GM19372 (cell line): ENCODE data around the gene SORCS2.

Source experiments
- ATAC-seq: cut with Tn5 transposase; IDR thresholded peaks from one replicate; pipeline ENCODE4 v1.9.1; 2021; ENCODE audit warnings: mild to moderate bottlenecking, low read depth, moderate library complexity; ENCODE audit not compliant: unreplicated experiment

SORCS2 gene

DNA sequence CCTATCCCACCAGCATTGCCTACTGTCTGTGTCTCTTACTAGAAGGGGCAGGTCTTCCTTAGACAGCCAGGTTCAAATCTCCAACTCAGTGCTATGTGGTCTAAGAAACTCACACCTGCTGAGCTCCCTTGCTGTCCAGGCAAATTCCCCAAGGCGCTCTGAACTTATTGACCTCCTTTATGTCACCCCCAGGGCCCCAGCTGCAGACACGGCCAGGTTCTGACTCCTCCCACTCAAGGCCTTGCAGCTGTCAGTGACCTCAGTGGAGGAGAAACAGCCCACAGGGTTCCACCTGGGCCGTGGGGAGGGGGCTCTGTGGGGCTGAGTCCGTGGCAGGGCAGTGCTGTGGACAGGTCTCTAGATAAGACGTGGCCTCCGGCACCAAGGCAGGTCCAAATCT lies 284.5 kb downstream of the SORCS2 start:
- no peak for ATAC-seq

DNA sequence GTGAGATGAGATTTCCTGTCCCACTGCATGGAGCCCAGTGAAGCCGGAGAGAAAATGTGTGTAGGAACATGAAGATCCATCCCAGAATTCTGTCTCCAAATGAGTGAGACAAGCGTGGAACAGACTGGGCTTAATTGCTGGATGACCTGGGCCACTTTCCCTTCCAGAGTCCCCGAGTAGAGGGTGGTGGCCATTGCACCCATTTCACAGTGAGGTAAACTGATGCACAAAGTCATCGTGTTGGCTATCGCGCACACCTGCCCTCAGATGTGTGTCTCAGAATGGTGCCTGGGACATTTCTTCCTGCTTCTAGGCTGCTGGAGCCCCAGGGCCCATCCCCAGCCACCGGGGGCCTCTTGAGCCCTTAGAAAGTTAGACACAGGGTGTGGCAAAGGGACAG lies 285.4 kb downstream of the SORCS2 start:
- no peak for ATAC-seq

DNA sequence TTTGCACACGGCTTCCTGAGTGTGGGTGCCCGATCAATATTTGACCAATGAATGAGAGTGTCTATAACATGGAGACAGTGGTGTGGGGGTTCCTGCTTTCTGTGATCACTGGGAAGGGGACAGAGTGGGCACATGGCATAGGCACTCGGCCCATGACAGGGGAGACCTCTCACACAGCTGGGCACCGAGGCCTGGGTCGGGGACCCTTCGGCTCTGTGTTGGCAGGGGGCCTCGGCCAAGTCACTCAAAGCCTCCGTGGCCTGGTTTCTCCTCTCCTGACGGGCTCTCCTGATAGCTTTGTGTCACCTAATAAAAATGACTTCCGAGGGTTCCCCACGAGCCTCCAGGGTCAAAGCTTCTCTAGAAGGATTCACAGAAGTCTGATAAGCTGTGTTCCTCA lies 286.3 kb downstream of the SORCS2 start:
- no peak for ATAC-seq

DNA sequence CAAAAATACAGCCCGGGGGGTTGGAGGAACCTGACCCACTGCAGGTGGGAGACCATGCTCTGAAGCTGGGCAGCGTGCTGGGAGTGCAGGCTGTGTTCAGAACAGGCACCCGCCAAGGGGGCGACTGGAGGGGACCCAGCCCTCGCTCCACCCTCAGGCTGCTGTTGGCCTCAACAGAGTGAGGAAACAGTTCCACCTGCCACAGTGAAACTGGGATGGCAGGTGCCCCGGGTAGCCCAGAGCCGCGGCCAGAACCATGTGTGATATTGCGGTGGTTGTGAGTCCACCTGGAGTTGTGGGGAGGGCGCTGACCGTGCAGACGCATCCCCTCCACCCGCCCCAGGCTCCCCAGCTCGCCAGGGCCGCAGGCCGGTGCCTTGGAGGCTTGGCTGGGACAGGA lies 288.1 kb downstream of the SORCS2 start:
- ATAC-seq, result no peak

DNA sequence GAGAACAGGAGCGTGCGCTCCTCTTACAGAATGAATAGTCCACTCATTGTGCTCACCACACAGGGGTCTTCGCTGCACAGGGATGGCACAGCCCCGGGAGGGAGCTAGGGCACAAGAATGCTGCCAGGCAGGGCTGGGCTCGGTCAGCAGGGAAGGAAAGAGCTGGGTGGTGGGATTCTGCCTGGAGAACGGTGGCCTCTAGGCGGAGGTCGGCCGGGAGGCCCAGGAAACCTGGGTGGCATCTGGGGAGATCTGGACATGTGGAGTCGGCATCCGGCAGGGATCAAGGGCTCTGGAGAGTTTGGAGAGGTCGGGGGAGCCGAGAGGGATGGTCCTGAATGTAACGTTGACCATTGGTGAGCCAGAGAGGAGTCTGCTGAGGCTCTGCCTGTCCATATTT lies 288.9 kb downstream of the SORCS2 start:
- no peak for ATAC-seq

DNA sequence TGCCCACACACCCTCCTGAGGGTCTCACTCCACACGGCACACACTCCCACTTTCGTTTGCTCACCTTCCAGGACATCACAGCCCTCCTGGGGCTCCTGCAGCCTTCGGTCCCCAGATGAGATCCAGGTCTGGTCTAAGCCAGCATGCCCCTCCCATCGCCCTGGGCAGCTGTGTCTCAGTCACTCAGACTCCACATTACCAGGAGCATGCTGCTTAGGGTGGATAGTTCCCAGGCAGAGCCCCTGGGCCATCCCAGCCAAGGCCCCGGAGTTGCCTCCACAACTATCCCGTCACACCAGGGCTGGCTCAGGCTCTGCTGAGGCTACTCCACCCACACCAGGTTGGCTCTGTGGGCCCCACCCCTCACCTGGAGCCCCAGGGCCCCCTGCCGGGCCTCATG lies 292.8 kb downstream of the SORCS2 start:
- ATAC-seq, result no peak

DNA sequence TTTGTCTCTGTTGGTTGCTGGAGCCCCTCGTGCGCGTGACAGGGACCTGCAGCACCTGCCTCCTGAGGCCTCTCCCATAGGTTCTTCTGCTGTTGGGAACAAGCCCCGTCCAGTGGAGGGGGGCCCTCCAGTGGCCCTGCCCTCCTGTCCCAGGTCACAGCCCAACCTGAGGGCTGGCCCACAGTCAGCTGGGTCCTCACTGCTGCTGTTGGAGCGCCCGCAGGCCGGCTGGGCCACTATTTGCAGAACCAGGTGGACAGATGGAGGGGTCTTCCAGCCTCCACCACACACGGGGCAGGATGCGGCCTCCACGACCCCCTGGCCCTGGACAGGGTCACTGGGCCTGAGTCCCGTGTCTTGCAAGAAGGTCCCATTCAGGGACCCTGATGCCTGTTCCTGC lies 293.8 kb downstream of the SORCS2 start:
- ATAC-seq, result no peak

DNA sequence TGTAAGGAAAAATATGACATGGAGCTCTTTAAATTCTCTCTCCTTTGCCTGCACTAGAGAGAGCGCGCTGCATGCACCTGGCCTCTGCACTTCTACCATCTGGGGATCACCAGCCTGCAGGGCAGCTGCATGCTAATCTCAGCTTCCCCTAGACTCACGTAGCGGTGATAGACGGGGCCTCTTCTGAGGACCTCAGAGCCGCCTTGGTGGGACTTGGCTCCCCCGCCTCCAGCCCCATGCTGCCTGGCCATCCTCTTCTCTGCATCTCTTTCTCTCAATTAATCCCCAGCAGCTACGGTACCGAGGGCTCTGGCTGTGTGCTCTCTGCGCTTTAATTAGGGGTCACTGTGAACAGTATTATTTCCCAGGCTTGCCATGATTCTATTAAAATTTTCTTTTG lies 295.2 kb downstream of the SORCS2 start:
- ATAC-seq, result no peak

DNA sequence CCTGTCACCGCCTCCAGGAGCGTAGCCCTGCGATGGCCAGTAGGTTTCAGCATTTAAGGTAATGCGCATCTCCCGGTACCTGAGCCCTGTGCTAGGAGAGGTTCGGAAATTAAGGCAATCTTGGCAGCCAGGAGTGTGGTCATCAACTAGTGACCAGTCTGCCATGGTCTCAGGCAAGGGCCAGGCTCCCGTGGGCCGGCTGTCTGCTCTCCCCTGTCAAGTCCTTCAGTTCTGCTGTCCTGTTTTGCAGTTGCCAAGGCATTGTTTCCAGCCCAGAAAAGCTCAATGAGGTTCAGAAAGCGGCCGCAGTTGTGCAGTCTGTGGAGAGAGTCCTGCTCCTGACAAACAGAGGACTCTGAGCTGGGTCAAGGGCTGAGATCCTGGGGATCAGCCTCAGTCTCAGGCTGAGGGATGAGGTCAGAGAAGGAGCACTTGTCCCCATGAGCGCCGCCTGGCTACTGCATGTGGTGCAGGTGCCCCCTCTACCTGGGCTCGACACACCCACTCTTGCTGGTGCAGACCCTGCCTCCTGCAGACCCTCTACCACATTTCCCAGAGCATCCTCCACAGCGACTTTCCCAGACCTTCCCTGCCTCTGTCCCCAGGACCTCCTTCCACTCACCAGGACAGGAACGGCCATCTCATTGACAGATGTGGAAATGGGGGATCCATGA lies 295.8 kb downstream of the SORCS2 start:
- no peak for ATAC-seq

DNA sequence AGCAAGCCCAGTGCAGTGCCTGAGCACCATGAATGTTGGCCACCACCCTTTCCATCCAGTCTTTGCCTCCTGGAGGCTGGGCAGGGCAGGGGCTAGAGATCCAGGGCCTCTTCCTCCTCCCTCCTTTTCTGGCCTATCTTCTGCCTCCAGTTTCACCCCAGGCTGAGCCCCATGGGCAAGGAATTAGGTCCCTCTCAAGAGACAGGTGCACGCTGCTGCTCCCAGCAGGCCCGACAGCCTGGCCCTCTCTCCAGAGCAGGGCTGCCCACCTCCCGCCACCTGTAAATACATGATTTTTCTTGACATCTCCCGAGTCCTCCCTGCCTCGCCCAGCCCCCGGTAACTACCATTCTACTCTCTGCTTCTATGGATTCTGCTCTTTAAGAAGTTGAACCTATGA lies 299.6 kb downstream of the SORCS2 start:
- ATAC-seq, result no peak

DNA sequence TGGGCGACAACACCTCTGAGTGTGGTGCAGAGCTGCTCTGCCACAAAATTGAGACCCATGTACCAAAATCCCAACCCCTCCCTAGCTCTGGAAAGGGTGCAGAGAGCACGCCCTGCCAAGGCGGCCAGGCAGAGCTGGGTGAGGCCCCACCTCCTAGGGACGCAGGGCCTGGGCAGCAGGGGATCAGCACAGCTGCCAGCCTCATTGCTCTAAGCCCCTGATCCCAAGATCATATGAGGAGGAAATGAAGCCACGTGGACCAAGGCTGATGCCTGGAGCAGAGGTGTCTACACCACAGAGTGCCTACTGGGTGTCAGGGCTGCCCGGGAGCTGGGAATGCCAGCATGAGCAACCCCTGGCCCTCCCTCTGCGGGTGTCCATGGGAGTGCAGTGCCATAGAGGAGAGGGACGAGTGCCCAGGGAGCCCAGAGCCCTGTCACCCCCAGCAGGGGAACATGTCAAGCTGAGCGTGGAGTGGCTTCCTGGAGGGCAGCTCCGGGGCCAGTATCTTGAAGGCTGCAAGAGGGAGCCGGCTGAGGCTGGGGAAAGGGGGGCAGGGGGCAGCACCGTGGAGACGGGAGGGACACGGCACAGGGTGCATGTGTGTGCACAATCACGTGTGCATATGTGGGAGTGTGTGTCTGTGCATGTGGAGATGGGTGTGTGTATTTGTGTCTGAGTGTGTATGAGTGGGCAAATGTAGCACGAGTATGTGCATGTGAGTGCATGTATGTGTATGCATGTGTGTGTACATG lies 306.3 kb downstream of the SORCS2 start:
- ATAC-seq, result no peak

DNA sequence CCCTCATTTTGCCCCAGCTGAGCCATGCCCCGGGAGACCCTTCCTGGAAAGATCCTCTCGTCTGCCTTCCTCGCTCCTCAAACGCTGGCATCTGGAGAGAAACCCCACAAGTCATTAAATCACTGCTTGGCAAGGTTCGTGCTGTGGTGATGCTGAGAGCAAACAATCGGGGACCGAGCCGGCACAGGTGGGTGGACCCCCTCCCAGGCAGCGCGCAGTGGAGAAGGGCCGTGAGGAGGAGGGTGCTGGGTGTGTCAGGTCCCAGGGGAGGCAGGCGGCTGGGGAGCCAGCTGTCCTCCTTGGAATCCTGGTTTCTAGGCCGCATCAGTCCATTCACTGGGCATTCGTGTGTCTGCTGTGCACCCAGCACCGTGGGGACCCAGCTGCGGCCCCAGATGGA lies 307.3 kb downstream of the SORCS2 start:
- ATAC-seq, result no peak

DNA sequence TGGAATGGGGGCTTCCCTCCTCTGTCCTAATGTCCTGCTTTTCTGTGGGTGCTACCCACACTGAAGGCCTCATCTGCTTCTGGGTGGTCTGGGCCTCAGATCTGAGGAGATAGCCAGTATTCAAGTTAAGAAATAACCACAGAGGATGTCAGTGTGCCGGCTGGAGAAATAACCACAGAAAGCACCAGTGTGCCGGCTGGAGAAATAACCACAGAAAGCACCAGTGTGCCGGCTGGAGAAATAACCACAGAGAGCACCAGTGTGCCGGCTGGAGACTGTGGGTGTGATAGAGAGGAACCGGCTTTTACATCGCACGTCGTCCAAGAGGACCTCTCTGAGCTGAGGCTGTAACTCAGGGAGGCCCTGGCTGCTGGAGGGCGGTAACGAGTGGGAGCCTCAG lies 308.1 kb downstream of the SORCS2 start:
- no peak for ATAC-seq

DNA sequence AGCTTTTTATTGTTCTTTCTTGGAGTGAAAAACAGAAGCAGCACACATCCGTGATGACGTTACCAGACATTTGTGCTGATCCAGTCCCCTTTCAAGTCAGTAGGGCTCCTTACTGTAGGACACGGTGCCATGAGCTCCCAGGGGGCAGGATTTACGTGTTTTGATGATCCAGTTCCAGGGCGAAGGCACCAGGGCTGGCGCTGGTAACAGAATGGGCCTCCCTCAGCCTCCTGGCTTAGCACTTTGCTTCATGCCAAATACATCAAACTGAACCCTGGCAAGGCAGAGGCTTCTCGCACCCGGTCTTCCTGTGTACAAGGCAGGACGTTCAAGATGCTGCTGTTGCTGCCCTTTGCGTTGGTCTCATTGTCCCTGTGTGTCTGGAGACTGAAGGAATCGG lies 309.0 kb downstream of the SORCS2 start:
- ATAC-seq, result no peak

DNA sequence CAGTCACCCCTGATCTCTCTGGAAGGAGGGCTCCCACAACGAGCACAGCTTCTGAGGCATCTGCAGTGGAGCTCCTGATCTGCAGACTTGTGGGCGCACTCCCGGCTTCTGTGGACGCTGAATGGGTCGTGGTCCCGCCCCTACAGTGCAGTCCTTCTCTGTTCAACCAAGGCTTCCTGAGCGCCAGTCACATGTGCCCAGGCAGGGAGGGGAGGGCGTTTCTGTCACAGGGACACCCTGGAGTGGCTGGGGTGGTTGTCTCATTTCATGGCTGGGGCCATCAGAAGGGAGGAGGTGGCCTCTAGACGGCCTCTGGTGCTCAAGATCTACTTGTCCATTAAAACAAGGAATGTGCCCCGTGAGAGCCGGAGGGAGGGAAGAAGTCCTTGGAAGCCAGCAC lies 309.5 kb downstream of the SORCS2 start:
- ATAC-seq, result no peak

DNA sequence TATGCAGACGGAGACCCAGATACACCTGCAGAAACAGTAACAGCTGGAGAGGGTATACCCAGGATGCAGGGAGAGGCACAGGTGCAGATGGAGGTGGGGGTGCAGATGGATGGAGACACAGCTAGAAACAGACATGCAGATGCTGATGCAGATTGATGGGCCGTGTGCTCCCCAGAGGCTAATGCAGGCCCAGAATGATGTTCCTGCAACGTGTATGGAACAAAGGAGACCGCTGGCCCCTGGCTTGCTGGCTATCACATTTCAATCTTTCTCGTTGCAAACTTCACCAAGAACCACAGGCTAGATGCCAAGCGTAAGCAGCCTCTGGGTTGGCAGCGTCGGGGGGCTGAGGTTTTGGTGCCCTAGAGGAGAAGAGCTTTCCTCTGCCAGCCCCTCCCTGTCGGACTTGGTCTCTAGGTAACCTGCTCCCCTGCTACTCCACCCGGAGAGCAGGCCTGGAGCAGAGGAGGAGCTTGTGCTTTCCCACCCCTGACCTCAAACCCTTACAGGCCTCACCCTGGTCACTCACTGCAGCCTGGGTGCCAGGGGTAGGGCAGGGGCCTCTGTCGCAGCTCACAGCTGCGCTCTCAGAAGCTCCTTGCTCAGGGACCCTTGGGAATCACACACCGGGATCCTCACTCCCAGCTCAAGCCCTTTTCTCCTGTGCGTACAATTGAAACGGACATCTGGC lies 311.4 kb downstream of the SORCS2 start:
- ATAC-seq, result no peak

DNA sequence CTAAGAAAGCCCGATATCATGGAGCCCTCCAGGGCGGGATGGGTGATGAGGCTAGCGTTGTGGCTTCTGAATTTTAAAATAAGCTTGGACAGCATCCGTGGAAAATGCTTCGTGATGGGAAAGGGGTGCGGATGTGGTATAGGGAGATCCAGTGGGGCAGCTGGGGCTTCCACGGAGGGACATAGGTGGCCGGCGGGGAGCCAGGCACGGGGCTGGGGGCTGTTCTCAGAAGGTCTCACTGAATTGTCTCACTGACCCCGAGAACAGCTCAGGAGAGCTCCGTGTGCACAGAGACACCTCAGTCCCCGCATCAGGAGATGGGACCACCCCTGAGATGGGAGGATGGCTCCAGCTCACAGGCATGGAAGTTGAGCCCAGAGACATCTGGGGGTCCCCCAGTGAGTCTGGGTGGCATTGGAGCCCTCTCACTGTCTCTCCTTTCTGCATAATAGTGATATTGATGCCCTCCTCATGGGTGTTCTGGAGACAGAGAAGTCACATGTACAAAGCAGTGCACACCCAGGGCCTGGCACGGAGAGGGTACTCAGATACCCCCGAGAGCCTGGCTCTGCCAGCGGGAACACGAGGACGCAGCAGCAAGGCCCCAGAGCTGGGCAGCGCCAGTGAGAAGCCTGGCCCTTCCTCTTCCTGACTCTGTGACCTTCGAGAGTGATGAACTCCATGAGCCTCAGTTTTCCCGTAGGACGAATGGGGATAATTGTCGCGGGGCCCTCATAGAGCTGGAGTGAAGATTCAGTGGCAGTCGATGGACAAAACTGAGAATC lies 313.0 kb downstream of the SORCS2 start:
- ATAC-seq, result no peak

DNA sequence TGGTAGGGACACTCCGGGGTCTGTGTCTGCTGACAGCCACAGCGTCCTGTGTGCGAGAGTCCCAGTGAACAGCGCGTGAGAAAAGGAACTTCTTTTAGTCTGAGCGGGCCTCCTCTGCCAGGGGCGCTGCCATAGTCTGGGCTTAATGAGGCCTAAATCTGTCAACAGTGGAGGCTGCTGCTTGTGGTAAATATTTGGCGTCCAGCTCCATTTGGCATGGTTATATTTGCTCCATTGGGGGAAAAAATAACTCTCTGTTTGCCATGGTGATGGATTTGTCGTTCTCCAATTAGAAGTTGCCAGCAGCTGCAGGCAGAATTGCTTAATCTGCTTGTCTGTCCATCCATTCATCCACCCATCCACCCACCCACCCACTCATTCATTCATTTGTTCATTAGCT lies 313.8 kb downstream of the SORCS2 start:
- ATAC-seq, result no peak

DNA sequence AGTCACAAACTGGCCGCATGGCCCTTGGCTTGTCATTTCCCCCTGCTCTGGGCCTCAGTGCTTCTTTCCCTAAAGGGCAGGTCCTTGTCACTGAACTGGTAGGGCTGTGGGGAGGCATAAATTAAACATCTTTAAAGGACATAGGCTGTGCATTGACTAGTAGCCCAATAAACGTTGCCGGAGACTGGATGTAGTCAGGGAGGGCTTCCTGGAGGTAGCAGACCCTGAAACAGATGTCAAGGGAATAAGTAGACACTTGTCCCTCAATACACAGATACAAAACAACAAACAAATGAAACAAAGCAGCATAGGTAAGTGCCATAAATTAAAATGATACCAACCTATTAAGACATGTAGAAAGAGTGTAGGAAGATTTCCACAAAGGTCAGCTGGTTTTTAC lies 314.2 kb downstream of the SORCS2 start:
- ATAC-seq, result no peak

DNA sequence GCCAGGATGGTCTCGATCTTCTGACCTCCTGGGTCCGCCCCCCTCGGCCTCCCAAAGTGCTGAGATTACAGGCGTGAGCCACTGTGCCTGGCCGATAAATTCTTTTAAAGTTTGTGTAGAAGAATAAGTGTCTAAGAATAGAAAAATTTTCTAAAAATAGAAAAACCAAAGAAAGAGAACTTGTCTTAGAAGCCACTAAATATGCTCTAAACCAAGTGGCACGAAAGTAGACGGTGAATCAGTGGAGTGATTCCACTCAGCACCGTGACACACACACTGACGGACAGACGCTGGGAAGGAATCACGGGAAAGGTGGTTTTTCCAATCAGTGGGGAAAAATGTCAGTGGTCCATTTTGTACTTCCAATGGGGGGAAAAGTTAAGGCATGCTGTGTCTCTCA lies 315.0 kb downstream of the SORCS2 start:
- no peak for ATAC-seq

DNA sequence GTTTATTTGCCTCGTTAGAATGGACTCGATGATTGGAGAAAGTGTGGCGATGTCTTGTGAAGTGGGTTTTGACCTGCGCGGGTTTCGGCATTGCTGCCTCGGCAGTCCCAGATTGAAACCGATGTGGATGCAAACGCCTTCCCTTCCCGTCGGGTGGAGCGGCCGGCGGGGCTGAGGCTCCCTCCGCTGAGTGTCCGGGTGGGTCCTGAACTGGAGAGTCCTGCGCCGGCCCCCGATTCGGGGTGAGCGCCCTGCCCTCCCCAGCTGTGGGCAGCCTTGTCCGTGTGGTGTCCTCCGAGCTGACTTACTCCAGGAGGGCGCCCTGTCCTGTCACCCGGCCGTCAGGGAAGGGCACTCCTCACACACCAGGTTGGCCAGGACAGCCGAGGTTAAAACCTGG lies 317.7 kb downstream of the SORCS2 start:
- ATAC-seq, result no peak
